ENCODE results near the gene ADAM23.

DNA sequence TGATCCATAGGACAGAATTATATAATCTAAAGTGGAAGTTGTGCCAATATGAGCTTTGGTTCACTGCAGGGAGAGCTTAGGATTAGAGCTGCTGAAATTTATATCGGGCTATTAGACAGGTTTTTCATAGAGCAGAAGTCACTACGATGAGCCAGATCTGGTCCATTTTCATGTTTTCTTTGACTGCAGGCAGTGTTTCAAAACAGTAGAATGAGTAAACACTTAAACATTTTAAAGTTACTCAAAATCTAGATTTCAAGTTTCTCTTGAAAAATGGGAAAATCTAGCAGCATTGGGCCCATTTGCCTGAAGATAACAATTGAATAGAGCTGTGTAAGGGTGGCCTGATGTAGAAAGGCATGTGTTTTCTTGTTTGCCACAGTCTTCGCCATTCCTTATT, 14.5 kb upstream of the ADAM23 start:
- TF ChIP-seq CTCF (IDR thresholded peaks at IDR 0.05) (no peak), POLR2AphosphoS5 (IDR thresholded peaks at IDR 0.05) (no peak), POLR2A (IDR thresholded peaks at IDR 0.05) (no peak), EP300 (IDR thresholded peaks at IDR 0.05) (no peak)

Data from upper lobe of left lung (tissue), 4 donors.